Esophagus squamous epithelium (tissue), 5 donors: ENCODE measurements around the gene DIDO1. TPM values are rescaled to one million over a fixed set of nuclear protein-coding genes. Genes with fewer than 3 reads are reported as not detected.
A peak's percentile ranks its signal among the peaks of the same experiment; 100 is the strongest.

Experiments used
- DNase-seq: peaks from one replicate; lab custom pipeline; 2025; lab: John Stamatoyannopoulos, UW
- H3K27ac ChIP-seq, 4 donors: fragments of 200-600 bp; sonication (generic); one replicate each; pipeline ENCODE4 v1.5.1; 2016 to 2019; ENCODE audit warnings: mild to moderate bottlenecking in 1 of 4
- H3K27me3 ChIP-seq, 4 donors: fragments of 200-600 bp; sonication (generic); 1 replicate in 3 of 4; 2 replicates in 1 of 4; pipeline versions ENCODE4 v1.5.1 to v1.6.0; 2017 to 2021; ENCODE audit warnings: antibody characterized with exemption in 1 of 4
- H3K36me3 ChIP-seq, 3 donors: fragments of 200-600 bp; sonication (generic); one replicate each; pipeline ENCODE4 v1.5.1; 2016 to 2019
- H3K4me1 ChIP-seq, 3 donors: fragments of 200-600 bp; sonication (generic); one replicate each; pipeline ENCODE4 v1.5.1; 2017 to 2019
- H3K4me3 ChIP-seq, 4 donors: fragments of 200-600 bp; sonication (generic); 1 replicate in 3 of 4; 2 replicates in 1 of 4; pipeline ENCODE4 v1.5.1; 2016 to 2019; ENCODE audit warnings: mild to moderate bottlenecking in 2 of 4, moderate library complexity in 1 of 4
- H3K9me3 ChIP-seq, 3 donors: fragments of 200-600 bp; sonication (generic); one replicate each; pipeline ENCODE4 v1.5.1; 2016 to 2019
- CTCF ChIP-seq, 6 experiments: fragments of 450-650 bp in 4 of 6; fragments of 200-600 bp in 2 of 6; sonication (generic) in 2 of 6; IDR thresholded peaks; one replicate each; pipeline ENCODE4 v1.5.1; 2016 to 2019; ENCODE audit warnings: antibody characterized with exemption in 6 of 6, mild to moderate bottlenecking in 4 of 6, moderate library complexity in 4 of 6
- POLR2A ChIP-seq, 4 donors: fragments of 450-650 bp; IDR thresholded peaks; one replicate each; pipeline ENCODE4 v1.6.1; 2017; ENCODE audit warnings: antibody characterized with exemption in 4 of 4, mild to moderate bottlenecking in 4 of 4, moderate library complexity in 3 of 4
- WGBS, 2 donors: methylation state at CpG; one replicate each; pipeline ENCODE4 v1.1.5; 2018; 5-methylcytosine and 5-hydroxymethylcytosine counted together
- intact Hi-C: fragments of 100-400 bp; cut with DNase I; formaldehyde crosslinking; loops from one replicate; pipeline ENCODE4 v1.15.0; 2022
- total RNA-seq, 4 donors: library from RNA; depleted of rRNA; stranded (reverse); fragments of >200 nt; gene quantifications; one replicate each; pipeline ENCODE4 v1.1.0, GENCODE V29; 2016
- donor health status: DM: yes; HTN: yes; CAD: no.

The DIDO1 gene
- total RNA-seq, 4 donors from 2014 or later, result 27.6 to 57.8 (median 36.7) TPM

GRCh38 chr20:62888910-62889309, 37.4 kb downstream of the DIDO1 start:
- Histone ChIP-seq H3K36me3 (peaks cover 52 to 85% (median 59%) of the 10 kb centered on the region in 3 donors), H3K27ac (no peak overlapping the region), H3K4me3 (no peak overlapping the region), H3K9me3 (no peaks in the 10 kb centered on the region), H3K27me3 (no peaks in the 10 kb centered on the region), H3K4me1 (peaks cover 0 to 8% (median 0%) of the 10 kb centered on the region in 3 donors)
- intact Hi-C loops, result no loop called here
- 78 to 92% methylated on average over 5 to 9 of the region's 17 CpGs for WGBS, 2 donors
- no peak for DNase-seq
- no peak for TF ChIP-seq POLR2A (IDR thresholded peaks at IDR 0.05)
- no peak for TF ChIP-seq CTCF (IDR thresholded peaks at IDR 0.05)

- Histone ChIP-seq H3K27me3 (no peaks in the 10 kb centered on the region), H3K4me1 (peaks cover 0 to 8% (median 0%) of the 10 kb centered on the region in 3 donors), H3K4me3 (no peak overlapping the region), H3K27ac (no peak overlapping the region), H3K36me3 (peaks cover 47 to 80% (median 54%) of the 10 kb centered on the region in 3 donors), H3K9me3 (no peaks in the 10 kb centered on the region)
- 93 to 97% methylated on average over 7 to 10 of the region's 16 CpGs for WGBS, 2 donors
- TF ChIP-seq POLR2A (IDR thresholded peaks at IDR 0.05), result no peak
- no peak for TF ChIP-seq CTCF (IDR thresholded peaks at IDR 0.05)
- DNase-seq, result no peak
- intact Hi-C loops, result no loop called here
These were observed 37.9 kb downstream of the DIDO1 start for GRCh38 chr20:62888406-62888805.

- 79 to 90% methylated on average over 2 to 4 of the region's 7 CpGs for WGBS, 2 donors
- H3K27ac ChIP-seq, result no peak overlapping the region
These were observed 38.5 kb downstream of the DIDO1 start for GRCh38 chr20:62887860-62888239.

GRCh38 chr20:62887152-62887859, 39.0 kb downstream of the DIDO1 start:
- TF ChIP-seq POLR2A (IDR thresholded peaks at IDR 0.05) (no peak), CTCF (IDR thresholded peaks at IDR 0.05) (no peak)
- no peak for DNase-seq
- WGBS, 2 donors, result 47 to 60% methylated on average over 5 to 10 of the region's 13 CpGs
- Histone ChIP-seq H3K9me3 (no peaks in the 10 kb centered on the region), H3K4me3 (no peak overlapping the region), H3K36me3 (peaks cover 42 to 73% (median 48%) of the 10 kb centered on the region in 3 donors), H3K4me1 (peaks cover 0 to 8% (median 0%) of the 10 kb centered on the region in 3 donors), H3K27ac (peak overlapping the region in 1 of 4 donors; percentile 26), H3K27me3 (no peaks in the 10 kb centered on the region)
- intact Hi-C loops, result no loop called here

More at GRCh38 chr20:62887860-62888239, 38.5 kb downstream of the DIDO1 start:
- intact Hi-C loops, result no loop called here
- Histone ChIP-seq H3K36me3 (peaks cover 44 to 74% (median 53%) of the 10 kb centered on the region in 3 donors), H3K4me1 (peaks cover 0 to 8% (median 0%) of the 10 kb centered on the region in 3 donors), H3K4me3 (no peak overlapping the region), H3K9me3 (no peaks in the 10 kb centered on the region), H3K27me3 (no peaks in the 10 kb centered on the region)
- TF ChIP-seq CTCF (IDR thresholded peaks at IDR 0.05) (no peak), POLR2A (IDR thresholded peaks at IDR 0.05) (no peak)
- no peak for DNase-seq

- TF ChIP-seq POLR2A (IDR thresholded peaks at IDR 0.05) (no peak), CTCF (IDR thresholded peaks at IDR 0.05) (no peak)
- DNase-seq, result no peak
- H3K27me3 ChIP-seq, result no peaks in the 10 kb centered on the region
- no peaks in the 10 kb centered on the region for H3K9me3 ChIP-seq
- H3K36me3 ChIP-seq, result peaks cover 39 to 73% (median 46%) of the 10 kb centered on the region in 3 donors
- H3K4me3 ChIP-seq, result no peak overlapping the region
- H3K4me1 ChIP-seq, result peaks cover 0 to 8% (median 0%) of the 10 kb centered on the region in 3 donors
- 72 to 77% methylated on average over 6 to 7 of the region's 7 CpGs for WGBS, 2 donors
- H3K27ac ChIP-seq, result peak overlapping the region in 1 of 4 donors; percentile 26
- intact Hi-C loops, result no loop called here
These were observed 39.6 kb downstream of the DIDO1 start for GRCh38 chr20:62886709-62887058.
